ENCODE measurements around the gene ERGIC1.

The ERGIC1 gene

GRCh38 chr5:172878585-172878932 is 44.5 kb downstream of the ERGIC1 start:
- no peak overlapping the region for H3K9ac ChIP-seq (ENCODE audit: low read depth, low read length, poor library complexity, severe bottlenecking)
- H3K36me3 ChIP-seq (ENCODE audit: insufficient read depth, low read length): 0 out of 2 replicates have a peak, but pooled peaks cover 5% of the 10 kb centered on the region
- H3K9me3 ChIP-seq (ENCODE audit: insufficient read depth, low read depth, low read length): no peaks in the 10 kb centered on the region
- no peak overlapping the region for H2AFZ ChIP-seq (ENCODE audit: low read length)
- no peaks in the 10 kb centered on the region for H3K9me2 ChIP-seq (replicated peaks; ENCODE audit: low read depth, low read length)
- TF ChIP-seq EZH2phosphoT487 (IDR thresholded peaks at IDR 0.05; ENCODE audit: borderline replicate concordance) (no peak), CTCF (conservative IDR thresholded peaks at IDR 0.05; ENCODE audit: low read length) (no peak)
- H3K4me1 ChIP-seq (ENCODE audit: insufficient read depth, low read length, poor library complexity, severe bottlenecking): no peaks in the 10 kb centered on the region
- no peak overlapping the region for H3K4me2 ChIP-seq (ENCODE audit: low read depth, low read length, poor library complexity, severe bottlenecking)
- H3K79me2 ChIP-seq (ENCODE audit: insufficient read depth, low read length): peaks cover 84% of the 10 kb centered on the region
- H3K4me3 ChIP-seq (ENCODE audit: low read length, poor library complexity, severe bottlenecking): no peak overlapping the region
- peaks cover 36% of the 10 kb centered on the region for H4K20me1 ChIP-seq (ENCODE audit: insufficient read depth, low read length, poor library complexity, severe bottlenecking)
- no peaks in the 10 kb centered on the region for H3F3A ChIP-seq (ENCODE audit: low read depth)
- no peaks in the 10 kb centered on the region for H3K27me3 ChIP-seq (ENCODE audit: insufficient read depth, low read length, poor library complexity, severe bottlenecking)

GRCh38 chr5:172878933-172879752 is 45.1 kb downstream of the ERGIC1 start:
- peaks cover 87% of the 10 kb centered on the region for H3K79me2 ChIP-seq (ENCODE audit: insufficient read depth, low read length)
- H3K4me2 ChIP-seq (ENCODE audit: low read depth, low read length, poor library complexity, severe bottlenecking): no peak overlapping the region
- H4K20me1 ChIP-seq (ENCODE audit: insufficient read depth, low read length, poor library complexity, severe bottlenecking): peaks cover 37% of the 10 kb centered on the region
- no peak overlapping the region for H2AFZ ChIP-seq (ENCODE audit: low read length)
- H3K9me2 ChIP-seq (replicated peaks; ENCODE audit: low read depth, low read length): no peaks in the 10 kb centered on the region
- H3K9ac ChIP-seq (ENCODE audit: low read depth, low read length, poor library complexity, severe bottlenecking): no peak overlapping the region
- no peaks in the 10 kb centered on the region for H3K4me1 ChIP-seq (ENCODE audit: insufficient read depth, low read length, poor library complexity, severe bottlenecking)
- H3K36me3 ChIP-seq (ENCODE audit: insufficient read depth, low read length): 0 out of 2 replicates have a peak, but pooled peaks cover 5% of the 10 kb centered on the region
- H3K9me3 ChIP-seq (ENCODE audit: insufficient read depth, low read depth, low read length): no peaks in the 10 kb centered on the region
- no peaks in the 10 kb centered on the region for H3F3A ChIP-seq (ENCODE audit: low read depth)
- no peaks in the 10 kb centered on the region for H3K27me3 ChIP-seq (ENCODE audit: insufficient read depth, low read length, poor library complexity, severe bottlenecking)
- H3K4me3 ChIP-seq (ENCODE audit: low read length, poor library complexity, severe bottlenecking): no peak overlapping the region
- no peak for TF ChIP-seq EZH2phosphoT487 (IDR thresholded peaks at IDR 0.05; ENCODE audit: borderline replicate concordance)
- TF ChIP-seq CTCF (conservative IDR thresholded peaks at IDR 0.05; ENCODE audit: low read length): no peak

- H3K27me3 ChIP-seq (ENCODE audit: insufficient read depth, low read length, poor library complexity, severe bottlenecking): no peaks in the 10 kb centered on the region
- peaks cover 80% of the 10 kb centered on the region for H3K79me2 ChIP-seq (ENCODE audit: insufficient read depth, low read length)
- H3K9me3 ChIP-seq (ENCODE audit: insufficient read depth, low read depth, low read length): no peaks in the 10 kb centered on the region
- no peak overlapping the region for H3K4me3 ChIP-seq (ENCODE audit: low read length, poor library complexity, severe bottlenecking)
- H3K36me3 ChIP-seq (ENCODE audit: insufficient read depth, low read length): peaks cover 6% of the 10 kb centered on the region; the same call in 1 of the 2 replicates
- no peaks in the 10 kb centered on the region for H3F3A ChIP-seq (ENCODE audit: low read depth)
- H3K4me2 ChIP-seq (ENCODE audit: low read depth, low read length, poor library complexity, severe bottlenecking): no peak overlapping the region
- no peak overlapping the region for H2AFZ ChIP-seq (ENCODE audit: low read length)
- no peak overlapping the region for H3K9ac ChIP-seq (ENCODE audit: low read depth, low read length, poor library complexity, severe bottlenecking)
- TF ChIP-seq CTCF (conservative IDR thresholded peaks at IDR 0.05; ENCODE audit: low read length) (no peak), EZH2phosphoT487 (IDR thresholded peaks at IDR 0.05; ENCODE audit: borderline replicate concordance) (no peak)
- peaks cover 29% of the 10 kb centered on the region for H4K20me1 ChIP-seq (ENCODE audit: insufficient read depth, low read length, poor library complexity, severe bottlenecking)
- no peaks in the 10 kb centered on the region for H3K4me1 ChIP-seq (ENCODE audit: insufficient read depth, low read length, poor library complexity, severe bottlenecking)
- H3K9me2 ChIP-seq (replicated peaks; ENCODE audit: low read depth, low read length): no peaks in the 10 kb centered on the region
Measured at GRCh38 chr5:172881691-172882370, 47.8 kb downstream of the ERGIC1 start.
